Epidermal melanocyte (primary cell): ENCODE measurements around the gene C2CD2.

Experiments used
- DNase-seq: peaks from one replicate; pipeline ENCODE4 v3.0.0; 2011; ENCODE audit warnings: low spot score; ENCODE audit not compliant: insufficient read length

C2CD2 gene

DNA sequence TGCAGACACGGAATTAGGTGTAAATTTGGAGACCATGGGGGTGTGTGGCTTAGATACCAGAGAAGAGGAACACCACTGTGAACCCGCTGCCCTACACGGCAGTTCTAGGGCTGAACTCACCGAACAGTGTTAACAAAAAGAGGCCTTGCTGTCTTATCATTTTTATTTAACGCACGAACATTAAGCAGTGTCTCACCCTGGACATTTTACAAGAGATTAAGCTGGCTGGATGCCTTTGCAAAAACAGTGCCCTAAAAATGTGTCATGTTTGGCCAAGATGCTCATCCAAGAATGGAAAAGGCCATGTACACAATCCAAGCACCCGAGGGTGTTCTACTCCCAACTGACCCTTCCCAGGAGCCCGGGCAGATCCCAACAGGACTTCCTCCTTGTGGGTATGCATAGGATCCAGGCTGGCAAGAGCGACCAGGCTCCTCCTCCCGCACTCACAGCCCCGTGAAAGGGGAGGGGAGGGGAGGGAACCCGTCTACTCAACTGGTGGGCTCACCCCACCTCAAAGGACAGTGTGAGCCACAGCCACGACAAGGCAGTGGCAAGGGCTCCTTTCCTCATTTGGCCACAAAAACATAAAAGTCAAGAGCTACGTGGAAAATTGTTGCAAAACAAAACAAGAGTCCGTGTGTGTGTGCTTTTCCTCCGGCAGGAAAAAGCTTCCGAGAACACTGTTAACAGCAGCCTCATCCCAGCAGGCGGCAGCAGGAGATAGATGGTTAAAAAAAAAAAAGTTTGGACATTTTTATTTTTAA lies 20.3 kb downstream of the C2CD2 start:
- peak; percentile 31 for DNase-seq

DNA sequence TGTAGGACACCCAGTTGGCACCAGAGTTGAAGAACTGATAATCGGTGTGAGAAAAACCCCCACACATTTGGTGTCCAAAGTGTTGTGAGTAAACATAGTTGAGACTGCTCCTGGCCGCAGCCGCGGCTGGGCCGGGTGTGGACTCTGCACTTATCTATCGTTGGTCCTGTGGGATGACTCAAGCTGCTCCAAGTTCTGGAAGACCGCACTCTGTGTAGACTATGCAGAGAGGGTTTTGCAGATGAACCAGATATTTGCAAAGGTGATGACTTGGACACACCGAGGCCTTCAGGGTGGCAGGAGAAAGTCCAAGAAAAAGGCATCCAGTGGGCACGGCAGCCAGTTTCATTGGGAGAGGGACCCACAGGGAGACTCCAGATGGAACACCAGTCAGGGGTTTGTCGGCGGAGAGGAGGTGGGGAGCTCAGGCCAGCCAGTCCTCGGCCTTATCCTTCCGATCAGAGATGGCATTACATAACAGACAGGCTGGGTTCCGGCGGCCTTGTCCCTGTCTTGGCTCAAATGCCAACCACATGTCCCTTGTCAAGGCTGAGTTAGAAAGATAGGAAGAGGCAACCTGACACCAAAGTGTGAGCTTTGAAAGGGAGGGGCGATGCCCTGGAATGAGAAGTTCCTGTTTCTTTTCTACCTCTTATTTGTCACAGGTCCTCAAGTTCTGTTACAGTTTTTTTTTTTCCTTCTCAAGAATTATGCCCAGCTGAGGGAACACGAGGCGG lies 21.1 kb downstream of the C2CD2 start:
- DNase-seq = no peak

DNA sequence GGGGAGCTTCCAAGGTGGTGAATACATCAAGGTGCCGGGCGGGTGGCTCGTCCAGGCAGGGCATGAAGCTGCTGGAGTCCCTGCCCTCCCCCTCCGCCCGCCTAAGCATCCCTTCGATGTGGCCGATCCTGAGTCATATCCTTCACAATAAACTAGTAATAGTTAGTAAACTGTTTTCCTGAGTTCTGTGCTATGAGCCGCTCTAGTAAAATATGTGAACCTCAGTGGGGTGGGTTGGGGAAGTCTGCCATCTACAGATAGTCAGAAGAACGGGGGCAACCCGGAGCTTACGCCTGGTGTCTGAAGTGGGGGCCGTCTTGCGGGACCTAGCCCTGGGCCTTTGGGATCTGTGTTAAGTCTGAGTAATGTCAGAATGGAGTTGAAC lies 21.6 kb downstream of the C2CD2 start:
- DNase-seq = no peak

DNA sequence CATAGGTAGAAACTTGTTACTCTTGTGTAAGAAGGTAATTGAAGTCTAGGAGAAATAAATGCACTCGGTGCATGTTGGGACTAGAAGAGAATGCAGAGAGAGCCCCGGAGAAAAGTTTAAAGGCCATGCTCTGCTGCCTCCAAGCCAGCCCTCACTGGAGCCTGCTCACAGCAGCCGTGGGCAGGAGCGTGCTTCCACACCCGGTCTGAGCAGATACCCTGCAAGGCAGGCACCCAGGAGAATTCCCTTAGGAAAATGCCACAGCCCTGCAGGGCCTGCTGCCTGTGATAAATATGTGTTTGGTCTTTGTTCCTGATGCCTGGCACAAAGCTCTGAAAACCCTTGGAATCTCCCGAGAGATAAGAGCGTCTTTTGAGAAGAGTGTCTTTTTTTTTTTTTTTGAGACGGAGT lies 22.8 kb downstream of the C2CD2 start:
- DNase-seq = no peak

DNA sequence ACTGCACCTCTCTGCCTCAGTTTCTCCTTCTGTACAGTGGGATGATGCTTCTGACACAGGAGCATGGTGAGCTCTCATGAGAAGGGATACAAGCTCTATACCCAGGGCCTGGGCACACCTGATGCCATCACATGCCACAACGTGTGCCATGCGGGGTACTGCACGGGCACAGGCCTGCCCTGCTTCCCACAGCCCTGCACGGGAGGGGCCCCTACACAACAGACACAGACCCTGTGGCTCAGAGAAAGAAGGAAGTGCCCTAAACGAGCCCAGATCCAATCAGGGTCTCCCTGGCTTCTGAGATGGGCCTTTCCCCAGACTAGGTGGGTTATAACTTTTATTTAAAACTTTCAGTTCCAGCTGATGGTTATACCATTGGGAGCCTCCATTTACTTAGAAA lies 24.6 kb downstream of the C2CD2 start:
- no peak for DNase-seq

DNA sequence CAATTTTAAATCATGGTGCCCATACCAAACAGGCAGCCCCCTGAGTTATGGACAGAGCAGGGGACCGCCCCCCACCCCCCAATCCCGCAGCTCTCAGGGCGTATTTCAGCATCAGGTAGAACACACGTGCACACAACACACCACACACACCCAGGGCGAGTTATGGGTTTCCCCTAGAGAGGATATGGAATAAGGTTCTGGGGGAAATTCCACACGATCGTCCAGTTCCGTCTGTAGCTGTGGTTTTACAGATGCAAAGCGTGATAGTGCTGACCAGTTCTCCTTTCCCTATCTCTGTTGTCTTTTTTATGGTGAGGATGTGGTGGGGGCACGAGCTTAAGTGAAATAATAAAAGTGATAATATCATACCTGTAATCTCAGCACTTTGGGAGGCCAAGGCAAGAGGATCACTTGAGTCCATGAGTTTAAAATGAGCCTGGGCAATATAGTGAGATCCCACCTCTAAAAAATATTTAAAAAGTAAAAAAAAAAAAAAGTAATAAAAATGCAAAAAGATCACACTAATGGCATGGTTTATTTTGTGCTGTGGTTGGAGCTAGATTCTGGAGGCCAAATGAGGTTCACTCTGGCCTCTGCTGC lies 25.1 kb downstream of the C2CD2 start:
- no peak for DNase-seq

DNA sequence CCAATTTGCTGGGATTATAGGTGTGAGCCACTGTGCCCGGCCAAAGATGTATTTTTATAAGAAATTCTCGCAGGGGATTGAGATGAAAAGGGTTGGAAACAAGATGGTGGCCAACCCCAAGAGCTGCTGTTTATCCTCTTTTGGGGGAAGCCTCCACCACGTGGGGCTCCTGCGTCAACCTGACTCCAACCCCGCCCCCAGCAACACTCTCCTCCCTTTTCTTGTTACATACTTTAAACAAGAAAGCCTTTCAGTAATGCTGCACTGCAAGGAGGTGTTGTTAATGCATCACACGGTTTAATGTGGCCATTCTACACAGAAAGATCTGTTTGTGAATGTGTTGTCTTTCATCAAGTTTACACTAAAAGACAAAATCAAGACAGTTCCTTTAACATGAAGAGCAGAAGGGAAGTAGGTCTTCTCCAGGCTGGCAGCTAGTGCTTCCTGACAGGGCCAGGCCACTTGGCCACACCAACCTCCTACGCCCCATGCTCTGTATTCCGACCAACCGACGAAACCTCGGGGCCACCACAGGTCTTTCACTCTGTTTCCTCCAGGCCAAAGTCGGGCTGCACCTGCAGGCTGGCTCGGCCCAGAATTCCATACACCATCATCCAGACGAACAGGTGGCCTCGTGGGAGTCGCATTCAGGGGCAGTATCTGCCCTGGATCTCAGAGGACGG lies 25.9 kb downstream of the C2CD2 start:
- DNase-seq = no peak

DNA sequence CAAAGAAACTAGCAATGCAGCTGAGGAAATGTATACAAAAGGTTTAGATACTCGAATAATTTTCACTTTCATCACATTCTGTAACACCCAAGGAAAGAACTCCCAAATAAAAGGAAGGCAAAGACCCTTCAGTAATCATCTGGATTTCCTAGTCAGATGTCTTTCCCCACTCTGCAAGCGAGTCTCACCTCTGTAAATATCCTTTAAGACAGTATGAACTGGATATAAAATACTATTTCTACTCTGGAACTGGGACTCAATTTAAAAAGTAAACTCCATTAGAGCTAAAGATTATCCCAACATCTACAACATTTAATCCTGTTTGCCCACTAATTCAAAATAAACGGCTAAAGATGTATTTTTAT lies 27.0 kb downstream of the C2CD2 start:
- DNase-seq = no peak

DNA sequence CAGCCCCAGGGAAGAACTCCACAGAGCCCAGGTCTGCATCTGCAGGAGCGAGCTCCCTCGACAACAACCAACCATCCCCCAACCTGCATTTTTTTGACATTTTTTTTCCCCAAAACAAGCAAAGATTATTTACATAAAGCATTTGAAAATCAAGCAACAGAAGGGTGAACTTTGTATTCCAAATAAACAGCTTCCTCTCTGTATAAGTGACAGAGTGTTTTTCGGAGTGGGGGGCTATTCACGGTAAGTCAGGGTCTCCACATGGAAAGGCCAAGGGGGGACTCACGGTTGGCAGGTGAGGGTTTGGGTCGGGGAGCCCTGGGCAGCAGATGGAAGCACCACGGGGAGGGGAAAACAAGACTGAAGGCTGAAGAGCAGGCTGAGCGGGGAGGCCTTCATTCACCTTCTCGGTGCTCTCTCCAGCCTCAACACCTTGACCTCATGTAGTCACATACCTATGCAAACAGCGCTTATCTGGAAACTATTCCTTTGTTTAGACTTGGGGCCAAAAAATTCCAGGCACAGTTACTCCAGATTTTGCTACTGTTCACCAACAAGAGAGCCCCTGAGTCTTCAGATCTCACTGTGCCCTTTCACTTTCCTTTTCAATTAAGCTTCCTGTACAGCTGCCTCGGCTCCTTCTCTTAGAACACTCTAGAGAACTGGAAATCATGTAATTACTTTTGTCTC lies 27.6 kb downstream of the C2CD2 start:
- peak; percentile 45 for DNase-seq

DNA sequence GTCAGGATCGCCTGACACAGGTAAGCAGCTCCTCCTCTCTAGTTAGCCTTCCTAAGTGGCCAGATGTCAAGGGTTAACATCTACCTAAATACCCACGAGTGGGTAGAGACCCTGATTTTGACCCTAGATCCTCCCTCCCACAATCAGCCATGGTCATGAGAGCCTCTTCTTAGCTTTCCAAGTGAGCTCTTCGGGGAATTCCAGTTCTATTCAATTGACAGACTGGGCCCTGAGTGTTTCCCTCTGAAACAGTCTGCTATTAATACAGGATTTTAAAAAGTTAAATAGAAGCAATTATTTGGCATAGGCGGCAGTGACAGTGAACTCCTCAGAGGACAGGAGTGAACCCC lies 28.1 kb downstream of the C2CD2 start:
- no peak for DNase-seq

DNA sequence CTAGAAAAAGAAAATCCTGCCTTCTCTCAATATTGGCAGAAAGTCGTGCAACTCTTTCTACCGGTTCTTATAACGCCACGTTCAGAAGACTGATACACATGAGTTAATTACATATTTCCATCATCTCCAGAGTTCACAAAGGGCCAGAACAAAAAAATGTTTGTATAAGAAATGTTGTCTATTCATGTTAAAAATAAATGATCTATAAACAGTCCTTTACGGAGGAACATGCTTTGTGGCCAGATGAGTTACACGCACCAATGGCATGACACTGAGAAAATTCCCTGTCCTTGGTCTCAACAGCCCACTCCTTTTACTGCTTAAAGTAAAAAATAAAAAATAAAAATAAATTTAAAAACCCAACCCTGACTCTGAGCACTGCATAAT lies 29.5 kb downstream of the C2CD2 start:
- no peak for DNase-seq

DNA sequence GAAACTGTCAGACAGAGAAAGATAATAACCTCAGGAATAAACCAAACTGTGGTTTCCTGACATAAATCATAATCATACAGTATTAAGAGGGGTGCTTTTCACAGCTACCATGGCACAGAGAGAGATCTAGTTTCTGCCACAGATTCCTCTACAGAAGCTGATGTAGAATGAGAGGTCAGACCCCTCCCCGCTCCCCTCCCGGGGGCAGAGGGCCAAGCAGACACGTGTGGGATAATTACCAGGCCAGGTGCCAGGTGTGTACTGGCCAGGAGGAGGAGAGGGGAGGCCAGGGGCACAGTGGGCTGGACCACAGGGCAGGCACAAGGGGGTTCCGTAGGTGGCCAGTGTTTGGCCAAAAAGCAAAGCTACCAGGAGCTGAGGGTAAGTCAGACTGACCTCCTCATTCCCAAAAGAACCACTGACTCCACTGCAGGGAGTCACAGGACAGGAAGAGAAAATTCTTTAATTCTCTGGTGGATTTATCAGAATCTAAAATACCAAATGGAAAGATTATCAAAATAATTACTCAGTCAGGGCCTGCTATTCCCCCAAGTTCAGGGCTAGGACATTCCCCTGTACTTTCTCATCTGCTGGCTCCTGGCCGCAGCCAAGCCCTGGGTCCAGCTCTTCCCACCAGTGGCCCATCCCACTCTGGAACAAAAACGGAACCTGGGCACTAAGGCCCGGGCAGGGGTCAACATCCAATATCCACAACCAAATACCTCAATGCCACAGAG lies 30.0 kb downstream of the C2CD2 start:
- no peak for DNase-seq

DNA sequence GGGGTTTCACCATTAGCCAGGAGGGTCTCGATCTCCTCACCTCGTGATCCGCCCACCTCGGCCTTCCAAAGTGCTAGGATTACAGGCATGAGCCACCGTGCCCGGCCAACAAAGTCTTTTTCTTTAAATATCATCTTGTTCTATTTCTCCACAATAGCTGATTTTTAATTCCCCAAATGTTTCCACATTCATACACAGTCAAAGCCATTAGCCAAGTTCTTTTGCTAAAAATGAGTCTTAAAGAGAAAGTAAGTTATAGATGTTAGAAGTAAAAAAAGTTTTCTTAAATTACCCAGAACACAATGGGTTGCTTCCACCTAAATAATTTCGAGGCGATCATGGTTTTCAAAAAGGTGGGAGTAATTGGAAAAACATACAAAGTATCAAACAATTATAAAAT lies 30.6 kb downstream of the C2CD2 start:
- DNase-seq = no peak

DNA sequence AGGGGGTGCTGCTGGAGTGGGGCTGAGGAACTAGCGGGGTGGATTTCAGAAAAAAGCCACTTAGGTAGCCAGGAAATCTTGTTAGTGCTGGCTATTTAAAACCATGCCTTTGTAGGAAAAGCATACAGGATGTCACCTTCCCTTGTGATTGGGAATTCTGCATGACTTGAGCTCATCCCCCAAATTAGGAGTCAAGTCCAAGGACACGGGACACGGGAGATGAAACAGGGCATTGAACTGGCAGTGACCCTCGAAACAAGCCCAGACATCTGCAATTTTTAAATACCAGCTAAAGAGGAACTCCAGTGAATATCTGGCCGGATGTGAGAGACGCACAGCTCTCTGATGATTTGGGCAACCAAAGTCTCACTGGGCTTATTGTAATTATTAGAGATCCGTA lies 32.8 kb downstream of the C2CD2 start:
- DNase-seq = no peak

DNA sequence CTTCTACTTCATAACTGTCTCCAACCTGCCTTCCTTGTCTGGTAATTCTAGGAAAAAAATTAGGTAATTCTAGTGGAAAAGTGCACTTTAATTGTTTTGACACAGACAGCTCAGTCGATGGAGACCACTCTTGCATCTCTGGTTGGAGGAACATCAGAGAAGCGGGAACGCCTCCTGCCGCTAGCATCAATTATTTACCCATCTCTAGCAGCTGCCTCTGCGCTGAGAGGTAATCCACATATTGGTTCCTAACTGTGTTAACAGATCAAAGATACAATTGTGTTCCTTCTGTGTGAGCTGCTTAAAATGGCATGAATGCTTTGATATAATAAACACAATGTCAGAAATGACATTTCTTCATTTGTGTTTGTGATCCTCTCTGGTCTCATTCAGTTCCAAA lies 33.3 kb downstream of the C2CD2 start:
- no peak for DNase-seq

DNA sequence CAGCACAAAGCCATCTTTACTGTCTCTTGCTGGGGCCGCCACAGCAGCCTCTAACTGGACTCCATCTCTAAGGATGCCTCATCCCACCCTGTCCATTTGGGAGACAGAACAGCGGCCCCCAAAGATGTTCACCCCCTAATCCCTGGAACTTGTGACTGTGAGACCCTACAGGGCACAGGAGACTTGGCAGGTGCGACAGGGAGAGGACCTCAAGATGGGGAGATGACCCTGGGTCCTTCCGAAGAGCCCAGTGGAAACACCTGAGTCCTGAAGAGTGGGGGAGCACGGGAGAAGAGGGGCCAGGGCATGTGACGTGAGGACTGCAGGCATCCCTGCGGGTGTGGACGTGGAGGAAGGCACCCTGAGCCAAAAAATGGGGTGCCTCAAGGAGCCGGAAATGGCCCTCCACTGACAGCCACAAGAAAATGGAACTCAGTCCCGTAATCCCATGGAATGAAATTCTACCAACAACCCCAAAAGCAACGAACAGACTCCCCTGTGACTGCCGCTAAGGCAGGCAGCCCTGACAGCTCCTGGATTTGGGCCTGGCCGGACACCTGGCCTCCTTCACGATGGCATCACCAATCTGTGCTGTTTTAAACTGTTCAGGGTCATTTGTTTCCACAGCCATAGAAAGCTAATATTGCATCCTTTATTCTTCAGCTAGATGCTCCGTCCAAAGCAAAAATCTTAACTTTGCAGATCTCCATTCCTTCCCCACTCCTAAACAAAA lies 34.0 kb downstream of the C2CD2 start:
- no peak for DNase-seq

DNA sequence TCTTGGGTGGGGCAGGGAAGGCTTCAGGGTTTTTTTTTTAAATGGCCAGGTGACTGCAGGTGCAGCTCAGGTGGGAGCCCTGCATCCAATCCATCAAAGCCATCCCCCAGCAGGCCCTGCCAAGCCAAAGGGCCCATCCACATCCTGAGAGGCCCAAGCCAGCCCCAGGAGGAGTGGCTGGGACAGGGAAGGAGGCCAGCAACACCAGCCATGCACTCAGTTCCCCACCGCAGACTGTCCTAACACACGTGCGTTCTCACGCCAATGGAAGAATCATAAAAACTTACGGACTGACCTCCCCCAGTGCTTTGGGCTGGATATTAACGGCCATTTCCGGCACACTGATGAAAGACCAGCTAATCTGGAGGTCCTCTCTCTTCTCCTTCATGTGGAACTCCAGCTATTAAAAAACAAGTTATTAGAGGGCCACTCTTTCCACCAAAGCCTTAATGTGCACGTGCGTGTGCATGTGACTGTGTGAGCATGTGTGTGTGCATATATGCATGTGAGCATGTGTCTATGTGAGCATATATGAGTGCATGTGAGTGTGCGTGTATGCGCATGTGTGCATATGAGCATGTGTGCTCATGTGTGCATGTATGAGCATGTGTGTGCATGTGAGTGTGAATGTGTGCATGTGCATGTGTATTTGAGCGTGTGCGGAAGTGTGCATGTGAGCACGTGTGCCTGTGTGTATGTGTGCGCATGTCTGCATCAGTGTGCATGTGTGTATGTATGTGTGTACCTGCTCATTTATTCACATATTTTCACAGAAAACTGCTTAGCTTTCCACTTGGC lies 35.1 kb downstream of the C2CD2 start:
- DNase-seq = no peak

DNA sequence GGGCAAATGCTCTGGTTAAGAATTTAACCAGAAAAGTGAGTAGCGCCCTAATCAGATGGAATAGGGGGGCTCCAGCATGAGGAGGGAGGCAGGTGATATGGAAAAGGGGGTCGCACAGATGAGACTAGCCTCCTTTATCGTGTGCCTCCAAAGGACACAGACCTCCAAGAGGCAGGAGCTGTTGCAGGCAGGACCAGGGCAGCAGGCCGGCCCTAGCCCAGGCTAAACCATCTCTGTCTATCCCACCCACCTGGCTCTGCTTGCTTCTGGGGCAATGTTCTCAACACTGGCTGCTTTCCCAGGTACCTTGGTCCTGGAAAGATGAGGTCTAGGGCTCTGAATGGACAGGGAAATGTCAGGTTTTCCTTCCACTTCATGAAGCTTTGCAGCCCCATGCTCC lies 36.3 kb downstream of the C2CD2 start:
- DNase-seq = no peak

DNA sequence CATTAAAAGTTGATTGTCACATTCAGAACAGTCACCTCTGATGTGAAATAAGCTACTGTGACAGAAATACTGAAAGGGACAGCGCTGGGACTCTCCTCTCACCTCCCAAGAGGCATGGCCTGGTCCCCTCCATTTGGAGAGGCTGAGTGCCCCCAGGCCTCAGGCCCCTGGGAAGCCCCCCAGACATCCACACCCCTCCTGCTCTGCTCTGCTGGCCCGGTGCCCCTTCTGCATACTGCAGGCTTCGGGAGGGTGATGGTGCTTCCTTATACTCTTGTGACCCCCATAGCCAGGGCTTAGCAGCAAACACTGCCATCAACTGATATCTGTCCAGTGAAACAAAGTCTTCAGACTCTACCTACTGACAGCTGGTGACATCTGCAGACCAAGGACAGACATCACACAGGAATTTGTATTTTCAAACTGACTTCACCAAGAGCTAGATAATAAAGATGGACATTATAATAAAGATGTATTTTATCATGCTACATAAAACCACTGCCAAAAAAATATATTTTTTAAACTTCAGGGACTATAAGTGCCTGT lies 36.9 kb downstream of the C2CD2 start:
- no peak for DNase-seq
